GM12875 (cell line): ENCODE data around the gene SLC2A9.

Experiments
- H3K4me3 ChIP-seq: one replicate; pipeline ENCODE4 v1.5.1; 2011; ENCODE audit warnings: low read depth, low read length, control low read depth
- TF ChIP-seq, protein P1 (sequence below): IDR thresholded peaks from 2 replicates; pipeline ENCODE4 v1.5.1; 2011; ENCODE audit warnings: low read depth, mild to moderate bottlenecking, control low read depth, inconsistent platforms, low read length, moderate library complexity, borderline replicate concordance; ENCODE audit not compliant: insufficient read depth

SLC2A9 gene

DNA sequence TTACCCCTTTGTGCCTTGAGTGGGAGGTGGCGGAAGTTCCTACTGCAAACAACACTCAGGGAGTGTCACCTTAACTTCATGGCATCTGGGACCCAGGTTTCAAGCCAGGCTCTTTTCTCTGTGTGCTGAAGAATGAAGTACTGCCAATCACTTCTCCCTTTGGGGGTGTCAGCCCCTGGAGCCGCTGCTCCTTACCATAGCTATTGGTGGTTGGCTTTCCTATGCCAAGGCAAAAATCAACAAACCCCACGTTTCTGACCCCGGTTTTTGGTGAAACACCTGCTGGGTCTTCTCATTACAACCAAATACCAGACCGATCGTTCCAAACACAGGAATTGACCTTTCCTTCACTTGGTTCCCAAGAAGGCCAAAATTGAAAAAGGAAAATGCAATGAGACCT, 19.7 kb upstream of the SLC2A9 start:
- no peak overlapping the region for H3K4me3 ChIP-seq
- TF ChIP-seq, protein P1, sequence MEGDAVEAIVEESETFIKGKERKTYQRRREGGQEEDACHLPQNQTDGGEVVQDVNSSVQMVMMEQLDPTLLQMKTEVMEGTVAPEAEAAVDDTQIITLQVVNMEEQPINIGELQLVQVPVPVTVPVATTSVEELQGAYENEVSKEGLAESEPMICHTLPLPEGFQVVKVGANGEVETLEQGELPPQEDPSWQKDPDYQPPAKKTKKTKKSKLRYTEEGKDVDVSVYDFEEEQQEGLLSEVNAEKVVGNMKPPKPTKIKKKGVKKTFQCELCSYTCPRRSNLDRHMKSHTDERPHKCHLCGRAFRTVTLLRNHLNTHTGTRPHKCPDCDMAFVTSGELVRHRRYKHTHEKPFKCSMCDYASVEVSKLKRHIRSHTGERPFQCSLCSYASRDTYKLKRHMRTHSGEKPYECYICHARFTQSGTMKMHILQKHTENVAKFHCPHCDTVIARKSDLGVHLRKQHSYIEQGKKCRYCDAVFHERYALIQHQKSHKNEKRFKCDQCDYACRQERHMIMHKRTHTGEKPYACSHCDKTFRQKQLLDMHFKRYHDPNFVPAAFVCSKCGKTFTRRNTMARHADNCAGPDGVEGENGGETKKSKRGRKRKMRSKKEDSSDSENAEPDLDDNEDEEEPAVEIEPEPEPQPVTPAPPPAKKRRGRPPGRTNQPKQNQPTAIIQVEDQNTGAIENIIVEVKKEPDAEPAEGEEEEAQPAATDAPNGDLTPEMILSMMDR = no peak

GRCh38 chr4:10040049-10040892, 19.0 kb upstream of the SLC2A9 start:
- TF ChIP-seq, protein P1 = no peak
- no peak overlapping the region for H3K4me3 ChIP-seq

DNA sequence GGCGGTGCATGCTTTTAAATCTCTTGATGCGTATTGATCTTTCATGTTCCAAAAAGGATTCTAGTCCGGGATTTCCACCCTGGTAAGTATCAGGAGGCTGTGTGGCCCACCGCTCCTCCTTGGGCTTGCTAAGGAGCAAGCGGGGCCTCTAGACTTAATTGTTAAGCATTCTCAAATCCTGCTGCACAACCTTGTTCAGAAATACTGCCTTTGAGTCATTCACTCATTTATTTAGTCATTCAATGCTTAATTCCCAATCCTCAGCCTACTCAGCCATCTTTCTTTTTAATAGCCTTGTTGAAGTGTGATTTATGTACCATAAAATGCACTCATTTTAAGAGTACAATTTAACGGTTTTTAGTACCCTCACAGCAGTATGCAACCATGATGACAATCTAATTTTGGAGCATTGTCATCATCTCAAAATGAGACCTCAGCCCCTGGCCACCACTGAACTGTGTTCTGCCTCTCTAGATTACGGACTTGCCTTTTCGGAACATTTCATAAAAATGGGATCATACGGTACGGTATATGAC, 15.6 kb upstream of the SLC2A9 start:
- H3K4me3 ChIP-seq = no peak overlapping the region
- TF ChIP-seq, protein P1 = no peak

- TF ChIP-seq, protein P1 = no peak
- no peak overlapping the region for H3K4me3 ChIP-seq
Measured at GRCh38 chr4:10035130-10035529, 13.8 kb upstream of the SLC2A9 start.

- TF ChIP-seq, protein P1 = no peak
Measured at GRCh38 chr4:10034612-10035104, 13.4 kb upstream of the SLC2A9 start.

DNA sequence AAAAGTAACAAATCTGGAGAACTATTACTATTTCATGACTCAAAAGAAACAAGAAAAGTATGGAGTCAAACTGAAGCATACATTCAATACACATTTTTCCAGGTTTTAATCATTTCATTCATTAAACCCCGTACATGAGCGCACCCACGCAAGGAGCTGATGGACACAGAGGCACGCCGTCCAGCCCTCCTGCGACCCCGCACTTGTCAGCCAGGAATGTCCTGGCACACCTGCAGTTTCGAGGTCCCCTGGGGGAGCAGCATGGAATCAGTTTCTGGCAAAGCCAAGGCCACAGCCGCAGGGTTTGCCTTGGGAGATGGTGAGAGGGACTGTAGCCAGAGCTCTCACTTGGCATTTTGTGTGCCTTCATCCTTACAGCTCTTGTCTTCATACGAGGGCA, 12.8 kb upstream of the SLC2A9 start:
- TF ChIP-seq, protein P1 = no peak
- H3K4me3 ChIP-seq = no peak overlapping the region

More at GRCh38 chr4:10034612-10035104, 13.4 kb upstream of the SLC2A9 start:
- H3K4me3 ChIP-seq = no peak overlapping the region
